IPS-NIHi11 (cell line): ENCODE results near the gene GFAP.

Experiments used
- DNase-seq: peaks from one replicate; pipeline ENCODE4 v3.0.0; 2012; ENCODE audit warnings: mixed read lengths, low spot score

GFAP gene

DNA sequence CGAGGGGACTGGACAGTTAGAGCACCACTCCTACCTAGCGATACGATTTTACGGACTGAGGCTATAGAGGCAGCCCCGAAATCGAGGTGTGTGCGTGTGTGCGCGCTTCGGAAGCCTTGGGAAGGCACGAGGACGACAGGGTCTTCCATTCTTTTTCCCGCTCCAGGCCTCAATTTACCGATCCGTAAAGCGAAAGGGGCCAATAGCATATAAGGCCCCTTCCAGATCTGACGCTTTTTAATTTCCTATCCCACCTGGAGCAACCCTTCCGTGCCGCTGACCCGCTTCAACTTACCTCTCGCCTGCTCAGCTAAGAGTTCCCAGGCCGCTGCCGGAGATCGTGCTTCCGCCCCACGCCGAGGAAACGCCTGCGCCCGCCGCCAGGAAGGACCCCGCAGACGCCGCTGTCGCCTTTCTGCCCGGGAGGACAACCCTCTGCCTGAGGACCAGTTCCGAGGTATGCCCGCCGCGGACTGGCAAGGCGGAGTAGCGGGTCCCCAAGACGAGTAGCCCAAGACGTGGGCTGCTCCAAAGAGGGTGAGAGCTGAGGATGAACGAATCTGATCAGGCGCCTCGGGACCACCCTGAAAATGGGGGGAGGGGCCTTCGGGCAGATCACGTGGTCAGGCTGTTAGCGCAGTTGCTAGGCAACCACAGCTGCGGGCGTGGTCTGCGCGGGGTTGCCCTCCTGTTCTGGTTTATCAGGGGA, 16.1 kb downstream of the GFAP start, which contains the start of gene EFTUD2:
TSS of gene EFTUD2 (minus strand) at position 372 of the 709 bp plus-strand sequence. CDS start 4,924 bp downstream, outside the sequence.
- peak; percentile 95 for DNase-seq

DNA sequence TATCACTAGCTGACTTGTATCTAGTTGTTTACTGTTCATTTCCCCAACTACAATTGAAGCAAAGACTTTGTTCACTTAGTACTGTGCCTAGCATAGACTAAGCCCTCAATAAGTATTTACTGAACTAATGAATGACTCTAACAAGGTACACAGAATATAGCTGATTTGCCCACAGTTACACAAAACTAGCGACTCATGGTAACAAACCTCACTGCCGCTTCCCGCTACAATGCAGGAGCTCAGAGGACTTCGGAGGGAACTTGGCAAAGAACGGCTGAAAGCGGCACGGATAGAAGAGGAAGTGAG, 16.6 kb downstream of the GFAP start:
- DNase-seq: no peak

DNA sequence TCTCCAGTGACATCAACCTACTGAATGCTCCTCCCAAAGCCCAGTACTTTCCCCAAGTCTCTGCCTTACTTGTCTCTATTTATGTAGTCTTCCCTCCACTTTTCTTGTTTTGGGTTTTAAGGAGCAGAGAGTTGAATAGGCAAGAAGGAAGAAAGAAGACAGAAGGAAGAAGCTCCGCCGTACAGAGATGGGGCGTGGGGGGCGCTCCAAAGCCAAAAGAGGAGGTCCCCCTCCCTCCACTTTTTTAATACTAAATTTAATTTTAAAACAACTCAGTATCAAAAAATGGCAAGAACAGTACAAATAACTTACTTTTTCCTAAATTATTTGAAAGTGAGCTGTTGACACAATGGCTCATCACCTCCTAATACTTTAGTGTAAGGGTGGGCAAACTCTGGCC, 20.7 kb downstream of the GFAP start:
- DNase-seq: no peak

DNA sequence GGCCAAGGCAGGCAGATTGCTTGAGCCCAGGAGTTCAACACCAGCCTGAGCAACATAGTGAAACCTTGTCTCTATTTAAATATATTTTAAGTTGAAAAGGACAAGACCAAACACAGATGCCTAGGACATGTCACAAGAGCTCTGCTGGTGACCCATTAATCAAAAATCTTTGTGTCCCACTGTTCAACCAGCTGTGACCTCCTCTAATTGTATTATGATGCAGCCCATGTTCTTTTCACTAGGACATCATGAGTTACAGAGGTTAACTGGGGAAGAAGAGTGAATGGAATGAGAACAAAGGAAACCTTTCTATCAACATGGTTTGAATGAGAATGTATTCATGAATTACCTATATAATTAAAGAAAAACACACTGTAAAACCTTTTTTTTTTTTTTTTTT, 23.1 kb downstream of the GFAP start:
- no peak for DNase-seq

DNA sequence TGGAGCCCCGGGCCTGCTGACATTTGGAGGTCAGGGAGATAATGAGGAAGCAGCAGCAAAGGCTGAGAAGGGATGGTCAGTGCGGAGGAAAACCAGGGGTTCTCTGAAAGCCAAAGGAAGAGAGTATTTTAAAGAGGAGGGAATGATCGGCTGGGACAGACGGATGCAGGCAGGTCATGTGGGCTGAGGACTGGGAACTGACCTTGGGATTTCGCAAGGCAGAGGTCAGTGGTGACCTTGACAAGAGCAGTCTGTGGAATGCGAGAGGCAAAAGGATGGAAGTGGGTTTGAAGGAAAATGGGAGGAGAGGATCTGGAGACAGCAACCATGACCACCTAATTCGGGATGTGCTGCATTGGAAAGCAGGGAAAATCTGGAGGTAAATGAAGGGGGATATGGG, 26.3 kb downstream of the GFAP start:
- DNase-seq: no peak

DNA sequence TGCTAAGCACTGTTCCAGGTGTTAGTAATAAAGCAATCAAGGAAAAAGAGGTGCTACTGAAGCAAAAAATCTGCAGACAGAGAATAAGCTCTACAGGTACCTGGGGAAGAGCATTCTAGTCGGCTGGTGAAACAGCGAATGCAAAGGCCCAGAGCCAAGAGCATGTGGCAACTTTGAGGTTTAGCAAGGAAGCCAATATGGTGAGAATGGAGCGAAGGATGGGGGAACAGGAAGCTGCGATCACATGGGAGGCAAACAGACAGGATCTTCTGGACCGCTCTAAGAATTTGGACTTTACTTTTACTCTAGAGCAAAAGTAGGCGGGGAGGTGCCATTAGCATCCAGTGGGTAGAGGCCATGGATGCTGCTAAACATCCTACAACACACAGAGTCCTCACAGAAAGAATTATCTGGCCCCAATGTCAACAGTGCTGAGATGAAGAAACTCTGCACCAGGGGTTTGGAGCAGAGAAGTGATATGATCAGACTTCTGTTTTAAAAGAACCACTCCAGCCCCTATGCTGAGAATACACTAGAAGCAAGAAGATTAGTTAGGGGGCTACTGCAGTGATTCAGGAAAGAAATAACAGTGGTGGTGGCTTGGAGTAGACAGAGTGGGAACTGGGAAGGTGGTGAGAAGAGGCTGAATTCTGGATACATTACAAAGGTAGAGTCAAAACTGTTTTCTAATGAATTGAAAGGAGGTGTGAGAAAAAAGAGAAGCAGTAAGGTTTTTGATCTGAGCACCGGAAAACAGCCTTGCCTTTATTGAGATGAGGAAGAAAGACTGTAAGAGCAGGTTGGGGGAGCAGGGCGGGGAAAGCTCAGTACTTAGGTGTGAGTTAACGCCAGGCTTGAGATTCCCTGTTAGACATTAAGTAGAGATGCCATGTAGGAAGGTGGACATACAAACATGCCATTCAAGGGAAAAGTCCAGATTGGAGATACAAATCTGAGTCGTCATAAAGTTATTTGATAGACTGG, 27.0 kb downstream of the GFAP start:
- no peak for DNase-seq

DNA sequence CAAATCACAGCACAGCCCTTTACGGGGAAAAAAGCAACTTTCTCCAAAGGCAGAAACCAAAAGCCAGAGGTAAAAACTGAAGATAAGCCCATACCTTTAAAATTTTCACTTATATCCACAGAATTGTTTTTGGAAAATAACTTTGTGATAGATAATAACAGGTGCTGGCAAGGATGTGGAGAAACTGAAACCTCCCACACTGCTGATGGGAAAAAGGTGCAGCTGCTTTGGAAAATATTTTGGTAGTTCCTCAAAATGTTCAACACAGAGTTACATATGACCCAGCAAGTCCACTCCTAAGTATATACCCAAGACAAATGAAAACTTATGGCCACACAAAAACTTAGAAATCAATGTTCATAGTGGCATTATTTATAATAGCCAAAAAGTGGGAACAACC, 28.3 kb downstream of the GFAP start:
- no peak for DNase-seq

DNA sequence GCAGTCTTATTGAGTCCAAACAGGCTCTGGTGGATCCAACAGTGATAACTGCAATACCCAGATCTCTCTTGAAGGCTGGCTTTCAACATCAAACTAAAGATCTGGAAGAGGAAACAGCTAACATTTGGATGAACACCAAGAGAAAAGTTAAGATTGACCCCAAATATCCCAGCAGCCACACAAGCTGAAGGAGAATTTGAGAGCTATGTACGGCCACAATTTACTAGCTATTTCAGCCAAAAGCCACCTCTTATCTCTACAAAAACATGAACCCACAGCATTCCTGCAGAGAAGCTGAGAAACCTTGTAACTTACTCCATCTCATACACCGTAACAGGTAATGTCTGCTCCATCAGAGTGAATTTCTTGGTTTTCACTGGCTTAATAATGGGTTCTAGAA, 30.4 kb downstream of the GFAP start:
- DNase-seq: no peak

DNA sequence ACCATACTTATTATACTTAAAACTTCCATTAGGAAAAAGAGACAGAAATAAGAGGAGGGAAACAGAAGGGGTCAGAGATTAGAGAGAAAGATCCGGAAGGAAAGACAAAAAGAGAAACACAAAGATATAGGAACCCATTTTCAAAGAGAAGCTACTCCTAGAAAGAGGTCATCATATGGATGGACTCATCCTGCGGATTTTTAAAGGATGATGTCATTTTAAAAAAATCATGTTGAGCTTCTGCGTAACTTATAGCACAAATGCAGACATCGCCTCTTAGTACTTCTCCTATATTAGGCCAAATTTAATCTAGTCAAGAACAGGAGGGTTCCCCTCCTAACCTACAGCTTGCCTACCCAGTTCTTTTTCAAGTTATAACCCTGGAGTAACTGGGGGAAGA, 34.2 kb downstream of the GFAP start:
- DNase-seq: no peak

DNA sequence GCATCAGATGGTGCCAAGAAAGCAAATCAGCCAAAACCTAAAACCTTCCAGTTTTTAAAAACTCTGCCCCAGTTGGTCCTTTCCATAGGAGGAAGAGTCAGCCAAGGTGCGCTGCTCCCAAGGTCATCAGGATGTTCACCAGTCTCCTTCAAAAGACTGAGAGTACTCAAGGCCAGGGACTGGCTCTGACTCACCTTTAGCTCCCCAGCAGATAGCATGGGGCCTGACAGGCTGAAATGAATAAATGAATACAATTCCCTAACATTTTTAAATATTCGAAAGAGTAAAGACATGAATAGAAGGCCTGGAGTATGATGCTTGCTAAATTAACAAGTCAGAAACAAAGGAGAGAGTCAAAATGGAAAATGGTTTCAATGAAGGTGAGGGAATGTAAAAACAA, 35.2 kb downstream of the GFAP start:
- no peak for DNase-seq

DNA sequence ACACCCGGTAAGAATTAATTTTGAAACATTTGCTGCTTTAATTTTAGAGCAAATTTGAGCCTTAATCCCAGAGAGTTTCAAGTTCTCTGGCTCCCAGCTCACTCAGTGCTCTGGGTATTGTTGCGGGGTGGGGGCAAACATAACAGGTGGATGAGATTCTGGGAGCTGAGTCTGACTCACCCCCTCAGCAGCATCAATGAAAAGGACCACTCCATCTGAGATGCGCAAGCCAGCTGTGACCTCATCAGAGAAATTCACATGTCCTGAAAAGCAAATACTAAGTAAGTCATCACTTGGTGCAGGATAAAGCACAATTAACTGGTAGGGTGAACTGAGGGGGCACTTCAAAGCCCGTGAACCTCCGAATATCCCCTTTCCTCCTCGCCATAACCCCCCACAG, 35.9 kb downstream of the GFAP start:
- DNase-seq: no peak

DNA sequence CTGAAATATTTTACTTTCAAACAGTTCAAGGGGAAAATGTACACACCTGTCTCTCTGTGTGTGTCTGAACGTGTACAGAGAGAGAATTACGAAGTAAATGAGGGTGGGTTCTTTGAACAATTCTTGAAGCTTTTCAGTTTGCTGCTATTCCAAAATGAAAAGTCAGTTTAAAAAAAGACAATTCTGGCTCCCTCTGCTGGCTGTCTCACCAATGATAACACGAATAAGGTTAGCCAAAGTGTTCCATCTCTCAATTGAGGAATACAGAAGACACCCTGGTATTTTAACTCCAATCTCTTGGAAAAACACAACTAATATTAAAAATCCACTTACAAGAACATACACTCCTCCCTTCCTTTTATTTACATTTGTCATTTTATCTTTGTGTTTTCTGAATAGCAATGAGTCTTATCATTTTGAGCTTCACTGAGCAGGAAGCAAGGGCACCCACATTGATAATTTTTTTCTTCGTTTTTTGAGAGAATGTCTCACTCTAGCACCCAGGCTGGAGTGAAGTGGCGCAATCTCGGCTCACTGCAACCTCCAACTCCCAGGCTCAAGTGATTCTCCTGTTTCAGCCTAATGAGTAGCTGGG, 36.6 kb downstream of the GFAP start:
- DNase-seq: peak; percentile 59

DNA sequence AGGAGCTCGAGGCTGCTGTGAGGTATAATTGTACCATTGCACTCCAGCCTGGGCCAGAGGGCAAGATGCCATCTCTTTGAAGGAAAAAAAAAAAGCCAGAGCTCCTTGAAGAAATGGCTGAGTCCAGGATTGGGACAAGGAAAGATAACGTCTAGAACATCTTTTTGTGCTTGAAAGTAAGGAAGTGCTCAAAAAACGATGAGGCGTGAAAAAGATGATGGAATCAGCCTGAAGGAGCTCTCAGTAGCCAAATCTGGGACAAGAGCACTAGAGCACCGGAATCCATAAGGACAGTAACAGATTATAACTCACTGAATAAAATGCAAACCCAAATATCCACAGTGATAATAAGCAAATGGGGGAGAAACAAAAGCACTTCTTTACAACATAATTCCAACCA, 38.2 kb downstream of the GFAP start:
- no peak for DNase-seq

DNA sequence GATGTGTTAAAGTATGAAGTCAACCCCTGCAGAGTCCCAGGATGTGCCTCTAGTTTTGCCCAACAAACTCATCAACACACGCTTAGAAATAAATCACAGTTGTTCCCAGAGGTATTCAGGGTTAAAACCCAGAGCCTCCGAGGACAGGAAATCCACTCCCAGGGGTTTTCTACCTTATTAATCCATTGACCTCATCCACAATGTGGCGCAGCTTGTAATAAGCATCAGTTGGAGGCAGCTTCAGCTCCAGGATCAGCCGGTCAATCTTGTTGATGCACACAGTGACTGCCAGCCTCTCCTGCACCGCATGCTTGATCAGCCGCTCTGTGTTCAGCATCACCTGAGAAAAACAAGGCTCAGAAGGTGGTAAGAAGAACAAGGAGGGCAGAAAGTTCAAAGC, 39.5 kb downstream of the GFAP start:
- no peak for DNase-seq

DNA sequence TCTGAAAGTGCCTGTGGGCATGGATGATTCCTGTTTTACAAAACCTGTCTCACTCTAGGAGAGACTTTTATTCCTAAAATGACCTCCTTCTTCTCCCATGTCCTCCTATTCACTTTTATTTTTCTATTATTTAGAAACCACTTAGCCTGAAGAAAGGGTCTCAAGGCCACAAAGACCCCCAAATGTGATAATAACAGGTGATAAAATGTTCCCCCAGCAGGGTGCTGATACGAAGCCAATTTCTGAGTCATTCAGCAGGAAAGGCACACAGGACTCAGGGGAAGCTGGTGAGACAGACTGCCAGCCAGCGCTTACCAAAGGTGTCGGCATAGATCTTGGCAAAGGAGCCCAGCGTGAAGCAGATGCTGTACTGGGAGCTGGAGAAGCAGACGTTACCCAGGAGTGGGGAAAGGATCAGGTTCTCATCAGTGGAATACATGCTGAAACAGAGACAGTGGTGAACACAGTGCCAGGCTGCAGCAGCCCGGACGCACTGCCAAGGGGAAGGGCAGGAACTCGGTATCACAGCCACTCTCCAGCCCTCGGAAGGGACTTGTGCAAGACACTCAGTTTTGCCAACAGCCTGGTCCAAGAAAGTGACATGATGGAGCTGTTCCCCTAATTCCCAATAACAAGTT, 43.0 kb downstream of the GFAP start:
- no peak for DNase-seq

DNA sequence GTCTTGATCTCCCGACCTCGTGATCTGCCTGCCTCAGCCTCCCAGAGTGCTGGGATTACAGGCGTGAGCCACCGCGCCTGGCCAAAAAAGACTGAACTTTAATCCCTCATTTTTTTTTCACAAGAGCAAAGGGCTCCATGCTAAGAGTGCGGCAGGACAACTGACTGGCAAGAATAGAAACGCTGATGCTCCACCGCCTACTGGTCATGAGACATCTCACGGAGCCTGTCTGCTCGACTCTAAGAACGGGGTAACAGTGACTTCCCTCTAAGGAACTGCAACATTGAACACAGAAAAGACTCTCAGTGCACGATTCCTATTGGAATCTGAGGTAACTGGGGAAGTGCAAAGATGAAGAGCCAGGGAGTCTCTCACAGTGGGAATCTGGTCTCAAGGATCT, 43.7 kb downstream of the GFAP start:
- DNase-seq: no peak

DNA sequence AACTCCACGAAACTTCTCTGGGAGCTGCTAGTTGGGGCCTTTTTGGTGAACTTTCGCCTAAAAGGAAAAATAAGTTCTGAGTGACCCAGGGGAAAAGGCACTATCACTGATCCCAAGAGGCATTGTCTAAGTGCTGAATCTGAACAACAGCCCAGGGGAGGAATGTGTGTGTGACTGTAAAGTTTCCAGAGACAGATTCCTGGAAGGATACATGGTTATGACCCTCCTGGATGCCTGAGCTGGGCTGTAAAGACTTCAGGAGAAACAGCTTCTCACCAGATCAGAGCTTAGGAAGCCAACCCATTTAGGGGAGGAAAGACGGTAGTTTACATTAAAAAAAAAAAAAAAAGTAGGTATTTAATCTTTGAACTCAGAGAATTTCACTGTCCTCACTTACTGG, 47.5 kb downstream of the GFAP start:
- DNase-seq: no peak

DNA sequence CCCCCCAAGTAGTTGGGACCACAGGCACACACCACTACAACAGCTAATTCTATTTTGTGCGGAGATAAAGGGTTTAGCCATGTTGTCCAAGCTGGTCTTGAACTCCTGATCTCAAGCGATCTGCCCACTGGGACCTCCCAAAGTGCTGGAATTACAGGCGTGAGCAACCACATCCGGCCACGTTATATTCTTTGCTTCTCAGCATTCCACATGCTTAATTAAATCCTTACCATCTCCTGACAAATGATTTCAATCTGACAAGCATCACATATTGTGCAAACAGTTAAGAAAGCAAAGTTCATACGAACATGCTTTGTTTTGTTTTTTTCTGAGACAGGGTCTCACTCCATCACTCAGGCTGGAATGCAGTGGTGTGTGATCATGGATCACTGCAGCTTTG, 49.4 kb downstream of the GFAP start:
- DNase-seq: no peak

DNA sequence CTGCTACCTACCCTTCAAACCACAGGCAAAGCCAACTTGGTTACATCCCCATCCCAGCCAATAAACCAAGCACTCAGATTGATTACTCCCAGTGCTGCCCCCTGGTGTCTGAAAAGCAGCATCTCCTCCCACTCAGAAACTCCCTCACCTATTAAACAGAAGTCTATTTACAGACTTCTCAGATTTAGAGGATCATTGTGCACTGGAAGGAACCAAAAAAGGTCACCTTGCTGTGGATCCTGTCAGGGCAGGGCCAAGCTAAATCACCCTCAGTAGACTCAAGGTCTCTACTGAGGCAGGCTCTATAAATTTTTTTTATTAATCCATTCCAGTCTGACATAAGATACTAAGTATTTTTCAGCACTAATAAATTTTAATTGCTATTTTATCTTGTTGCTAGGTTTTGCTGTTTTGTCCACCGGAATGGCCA, 50.1 kb downstream of the GFAP start:
- peak; percentile 84 for DNase-seq

DNA sequence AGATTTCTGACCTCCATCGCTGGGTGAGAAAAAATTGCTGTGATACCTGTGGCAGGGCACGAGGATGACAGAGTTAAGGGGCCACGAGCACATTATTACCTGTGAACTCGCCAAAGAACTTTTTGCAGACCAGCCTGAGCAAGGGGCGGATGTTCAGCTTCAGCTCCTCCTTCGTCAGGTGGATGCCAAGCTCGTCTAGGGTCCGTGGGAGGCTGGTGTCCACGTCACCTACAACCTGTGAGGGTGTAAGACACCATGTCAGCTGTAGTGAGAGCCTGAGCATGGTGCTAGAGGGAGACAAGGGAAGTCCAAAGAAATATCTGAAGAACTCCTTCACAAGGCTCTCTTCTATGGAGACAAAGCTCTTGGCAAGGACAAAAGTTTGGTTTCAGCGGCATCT, 50.5 kb downstream of the GFAP start:
- DNase-seq: no peak

DNA sequence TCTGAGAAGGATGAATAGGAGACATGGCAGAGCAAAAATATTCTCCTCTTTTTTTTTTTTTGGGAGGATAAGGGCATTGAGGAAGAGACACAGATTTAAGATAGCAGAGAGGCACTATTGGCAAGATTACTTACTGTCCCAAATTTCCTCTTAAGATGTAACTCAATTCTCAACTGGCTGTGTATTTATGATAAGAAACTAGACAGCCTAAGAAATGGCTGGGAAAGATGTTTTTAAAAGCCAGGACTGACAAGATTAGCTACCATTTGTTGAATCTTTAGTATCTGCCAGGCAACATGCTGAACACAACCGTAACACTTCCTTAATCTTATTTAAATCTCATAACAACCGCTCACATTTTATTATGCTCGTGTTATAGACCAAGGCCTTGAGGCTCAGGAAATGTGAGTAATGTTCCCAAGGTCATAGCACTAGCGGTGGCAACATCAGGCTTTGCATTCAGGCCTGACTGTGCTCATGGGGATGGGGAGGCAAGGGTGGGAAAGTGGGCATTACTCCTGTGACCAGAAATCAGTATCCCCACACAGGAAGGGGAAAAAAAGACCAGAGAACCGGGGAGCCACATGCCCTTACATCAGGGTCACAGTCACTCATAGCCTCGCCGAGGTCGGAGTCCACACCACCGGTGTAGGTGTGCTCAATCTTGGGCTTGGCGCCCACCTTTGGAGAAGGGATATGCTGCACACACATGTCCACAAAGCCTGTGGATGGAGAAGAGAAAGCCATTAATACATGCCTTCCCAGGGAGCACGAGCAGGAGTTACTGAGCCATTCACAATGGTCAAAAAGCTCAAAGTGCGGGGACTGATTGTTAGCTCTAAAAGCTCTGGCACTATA, 52.0 kb downstream of the GFAP start:
- DNase-seq: no peak
